Ureter (tissue), 1 donor: Measurements from ENCODE around the gene STX12. TPM values are rescaled to one million over a fixed set of nuclear protein-coding genes. Genes with fewer than 3 reads are reported as not detected.
A peak's percentile ranks its signal among the peaks of the same experiment; 100 is the strongest.
"Not testable (repeated sequence)": the region's sequence is repeated elsewhere in the genome, so short reads cannot be mapped to it uniquely, and the experiment has no call there.

ENCODE experiments used
- DNase-seq: peaks from one replicate; pipeline ENCODE4 v3.0.0-alpha.2; 2020; ENCODE audit warnings: low spot score
- total RNA-seq: library from RNA; stranded (reverse); gene quantifications from one replicate; pipeline ENCODE4 v1.2.4, GENCODE V29; 2023
- donor health status: DM: yes; HTN: yes; CAD: no.

The STX12 gene
- total RNA-seq, 1 donor from 2014 or later: 64.6 TPM

DNA sequence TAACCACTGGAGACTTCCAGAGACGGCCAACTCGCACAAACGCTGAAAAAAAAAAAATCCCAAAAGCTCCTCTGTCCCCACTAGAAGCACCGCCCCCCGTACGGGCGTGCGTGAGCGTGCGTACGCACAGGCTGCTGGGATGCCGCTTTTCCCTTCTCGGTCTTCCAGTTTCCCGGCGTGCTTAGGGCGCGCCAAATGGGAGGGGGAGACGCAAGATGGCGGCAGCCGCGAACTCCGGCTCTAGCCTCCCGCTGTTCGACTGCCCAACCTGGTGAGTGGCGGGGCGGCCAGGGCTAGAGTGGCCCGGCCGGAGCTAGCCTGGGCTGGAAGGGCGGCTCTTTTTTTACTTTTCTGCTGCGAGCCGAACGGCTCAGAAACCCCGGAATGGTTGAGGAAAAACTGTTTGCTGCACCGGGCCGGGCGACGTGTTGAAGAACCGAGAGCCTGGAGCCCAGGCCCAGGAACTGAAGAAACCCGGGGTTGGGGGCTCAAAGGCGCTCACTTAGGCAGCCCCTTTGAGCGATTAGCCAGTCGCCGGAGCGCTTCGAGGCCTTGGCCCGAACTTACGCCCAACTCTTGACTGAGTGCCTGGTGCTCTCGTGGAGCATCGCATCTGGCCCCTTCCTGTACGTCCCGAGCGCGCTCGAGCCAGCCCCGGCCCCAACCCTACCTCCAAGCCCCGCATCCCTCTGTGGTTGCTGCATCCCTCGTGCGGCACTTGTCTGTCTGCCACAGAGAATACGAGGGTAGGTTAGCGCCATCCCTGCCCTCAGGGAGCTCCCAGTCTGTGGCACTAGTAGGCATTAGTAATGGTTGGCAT, 57.8 kb downstream of the STX12 start, which contains the start of gene PPP1R8:
Gene PPP1R8 (plus strand): TSS at position 162 of the 820 bp plus-strand sequence. CDS start 54 bp downstream, at position 216.
- peak; percentile 94 for DNase-seq

DNA sequence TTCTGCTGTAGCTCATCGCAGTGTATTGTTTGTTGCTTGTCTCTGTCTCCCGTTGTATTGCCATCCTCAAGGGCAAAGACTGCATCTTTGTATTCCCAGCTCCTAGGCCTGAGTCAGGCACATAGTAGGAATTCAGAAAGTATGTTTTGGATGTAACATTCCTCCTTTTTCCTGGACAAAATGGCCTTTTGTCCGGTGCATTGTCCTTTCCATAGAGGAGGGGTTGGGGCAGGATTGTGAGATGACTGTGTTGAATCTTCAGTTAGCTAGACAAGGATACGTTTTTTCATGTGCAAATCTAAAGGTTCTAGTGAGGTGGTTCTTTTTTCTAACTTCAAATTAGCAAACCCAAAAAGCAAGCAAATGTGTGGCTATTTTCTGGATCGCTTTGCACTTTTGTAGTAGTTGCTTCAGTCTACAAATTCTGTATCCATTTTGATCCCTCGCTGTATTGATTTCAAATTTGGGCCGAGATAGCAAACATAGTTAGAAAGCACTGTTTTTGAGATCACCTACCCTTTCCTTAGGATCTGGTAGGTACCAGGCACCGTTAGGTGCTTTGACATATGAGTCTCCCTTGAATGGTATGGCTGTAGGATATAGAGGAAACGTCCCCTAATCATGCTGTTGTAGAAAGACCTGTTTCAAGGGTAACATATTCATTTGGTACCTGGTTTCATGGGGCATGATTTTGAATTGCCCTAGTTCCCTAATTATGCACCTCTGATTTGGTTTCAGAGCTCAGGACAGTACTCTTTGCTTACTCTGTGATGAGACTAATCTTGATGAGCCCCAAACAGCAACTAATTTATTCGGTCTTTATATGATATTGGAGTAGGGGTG, 58.8 kb downstream of the STX12 start:
- DNase-seq: no peak

DNA sequence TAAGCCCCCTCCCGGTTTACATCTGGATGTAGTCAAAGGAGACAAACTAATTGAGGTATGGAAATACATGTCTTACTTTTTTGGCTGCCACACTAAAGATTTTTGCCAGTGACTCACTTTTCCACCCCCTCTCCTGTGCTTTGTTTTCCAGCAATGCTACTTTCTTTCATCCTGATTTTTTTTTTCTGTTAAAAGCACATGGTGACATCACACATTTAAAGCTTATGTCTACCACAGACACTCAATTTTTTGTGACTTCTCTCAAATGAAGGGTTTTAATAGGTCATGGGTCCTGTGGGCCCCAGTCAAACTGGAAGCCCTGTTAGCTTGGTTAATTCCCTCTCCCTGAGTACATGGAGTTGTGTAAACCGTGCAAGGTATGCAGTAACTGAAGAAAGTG, 59.7 kb downstream of the STX12 start:
- no peak for DNase-seq

DNA sequence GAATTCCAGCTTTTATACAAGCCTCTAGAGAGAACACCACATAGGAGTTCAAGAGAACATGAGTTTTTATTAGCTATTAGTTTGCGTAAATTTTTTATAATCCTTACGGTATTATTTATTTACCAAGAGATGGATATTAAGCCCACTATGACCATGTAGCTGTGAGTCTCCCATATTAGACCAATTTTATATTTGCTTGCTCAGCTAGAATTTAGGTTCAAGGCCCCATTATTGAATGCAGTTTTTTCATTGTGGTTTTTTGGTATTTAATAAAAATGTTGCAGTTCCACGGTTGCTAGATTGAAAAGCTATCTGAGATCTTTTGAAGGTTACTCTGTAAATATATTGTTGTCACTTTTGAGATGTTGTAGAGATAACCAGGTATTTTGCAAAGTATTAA, 60.5 kb downstream of the STX12 start:
- DNase-seq: no peak

DNA sequence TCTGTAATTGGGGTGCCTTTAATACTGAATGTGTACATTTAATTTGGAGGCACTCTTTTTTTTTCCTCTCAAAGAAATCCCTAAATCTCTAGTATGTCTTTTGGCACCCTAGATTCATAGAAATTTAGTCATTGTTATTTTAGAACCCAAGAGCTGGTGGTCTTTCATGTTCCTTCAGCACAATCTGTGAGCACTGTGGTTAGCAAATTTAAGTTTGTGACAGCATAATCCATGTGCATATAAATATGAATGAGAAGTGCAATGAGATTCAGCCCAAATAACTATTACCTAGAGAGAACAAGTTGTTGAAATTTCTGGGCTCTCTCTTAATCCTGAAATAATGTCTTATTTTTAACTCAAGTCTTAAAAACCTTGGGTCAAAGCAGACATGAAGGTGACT, 62.0 kb downstream of the STX12 start:
- DNase-seq: no peak

DNA sequence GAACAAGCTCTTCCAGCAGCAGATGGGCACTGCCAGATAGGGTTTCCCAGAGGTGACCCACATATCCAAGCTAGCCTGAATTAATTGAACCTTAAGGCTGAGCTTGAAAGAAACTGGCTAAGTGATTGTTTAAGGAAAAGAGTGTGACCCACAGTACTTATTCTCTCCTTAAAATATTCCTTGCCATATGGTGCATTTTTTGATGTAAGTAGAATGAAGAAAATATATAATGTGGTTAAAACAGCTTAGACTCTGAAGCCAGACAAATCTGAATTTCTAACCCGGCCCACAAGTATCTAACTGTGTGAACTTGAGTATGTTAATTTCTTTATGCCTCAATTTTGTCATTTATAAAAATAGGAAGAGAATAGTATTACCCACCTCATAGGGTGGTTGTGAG, 62.5 kb downstream of the STX12 start:
- DNase-seq: no peak

DNA sequence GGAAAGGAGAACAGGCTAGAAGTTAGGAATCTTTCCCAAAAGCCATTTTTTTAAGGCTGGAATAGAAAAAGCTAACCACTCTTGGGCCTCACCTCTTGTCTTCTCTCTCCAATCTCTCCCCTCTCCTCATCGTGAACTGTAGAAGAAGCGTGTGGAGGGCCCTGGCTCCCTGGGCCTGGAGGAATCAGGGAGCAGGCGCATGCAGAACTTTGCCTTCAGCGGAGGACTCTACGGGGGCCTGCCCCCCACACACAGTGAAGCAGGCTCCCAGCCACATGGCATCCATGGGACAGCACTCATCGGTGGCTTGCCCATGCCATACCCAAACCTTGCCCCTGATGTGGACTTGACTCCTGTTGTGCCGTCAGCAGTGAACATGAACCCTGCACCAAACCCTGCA, 76.9 kb downstream of the STX12 start:
- no peak for DNase-seq

DNA sequence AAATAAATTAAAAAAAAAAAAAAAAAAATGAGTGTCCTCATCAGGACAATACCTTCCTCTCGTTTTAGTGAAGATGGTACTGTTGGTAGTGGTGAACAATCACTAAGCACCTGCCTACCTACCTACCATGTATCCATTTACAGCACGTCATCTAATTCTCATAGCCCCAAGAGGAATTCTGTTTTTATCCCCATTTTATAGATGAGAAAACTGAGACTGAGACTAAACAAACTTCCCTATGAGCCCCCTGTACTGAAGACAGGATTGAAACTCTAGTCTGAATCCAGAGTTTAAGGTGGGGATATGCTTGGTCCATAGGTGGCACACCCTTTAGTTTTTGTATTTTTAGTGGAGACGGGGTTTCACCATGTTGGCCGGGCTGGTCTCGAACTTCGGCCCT, 82.1 kb downstream of the STX12 start:
- DNase-seq: no peak

DNA sequence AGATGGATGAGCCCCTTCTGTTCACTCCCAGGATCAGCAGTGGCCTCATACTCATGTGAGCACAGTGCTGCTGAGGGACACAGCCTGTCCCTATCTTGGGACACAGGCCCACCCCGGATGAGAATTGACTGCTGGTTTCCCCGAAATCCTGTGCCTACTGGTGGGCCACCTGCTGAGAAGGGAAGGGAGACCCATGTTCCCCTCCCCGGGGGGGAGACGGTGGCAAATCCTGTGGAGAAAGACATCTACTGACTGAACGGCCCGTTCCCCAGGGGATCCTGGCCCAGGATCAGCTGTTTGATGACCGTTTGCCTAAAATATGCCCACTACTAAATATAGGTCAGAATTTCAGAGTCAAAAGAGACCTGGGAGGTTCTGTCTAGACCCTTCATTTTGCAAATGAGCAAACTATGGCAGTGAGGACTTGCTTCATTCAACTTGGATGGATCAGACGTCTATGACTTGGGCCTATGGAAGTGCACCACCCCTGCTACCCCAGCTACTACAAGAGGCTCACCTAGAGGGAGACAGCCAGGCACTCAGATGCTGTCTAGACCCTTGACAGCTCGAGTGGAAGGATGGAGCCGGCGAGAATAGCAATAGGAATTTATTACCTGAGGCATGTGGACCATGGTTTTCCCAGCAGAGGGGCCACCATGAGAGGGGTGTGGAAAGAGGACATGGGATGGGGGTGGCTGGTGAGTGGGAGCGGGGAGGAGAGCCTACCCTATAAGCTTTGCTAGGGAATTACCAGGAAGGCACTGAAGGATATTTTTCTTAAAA, 83.7 kb downstream of the STX12 start:
- DNase-seq: no peak

DNA sequence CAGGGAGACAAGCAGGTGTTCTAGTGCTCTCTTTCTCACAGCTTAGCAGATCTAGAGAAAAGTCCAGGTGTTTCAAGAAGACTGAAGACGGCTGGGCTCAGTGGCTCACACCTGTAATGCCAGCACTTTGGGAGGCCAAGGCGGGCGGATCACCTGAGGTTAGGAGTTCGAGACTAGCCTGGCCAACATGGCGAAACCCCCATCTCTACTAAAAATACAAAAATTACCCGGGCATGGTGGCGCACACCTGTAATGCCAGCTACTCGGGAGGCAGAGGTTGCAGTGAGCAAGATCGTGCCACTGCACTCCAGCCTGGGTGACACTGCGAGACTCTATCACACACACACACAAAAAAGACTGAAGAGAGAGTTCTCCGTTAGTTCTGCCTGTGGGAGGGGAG, 84.5 kb downstream of the STX12 start:
- not testable (repeated sequence) for DNase-seq

DNA sequence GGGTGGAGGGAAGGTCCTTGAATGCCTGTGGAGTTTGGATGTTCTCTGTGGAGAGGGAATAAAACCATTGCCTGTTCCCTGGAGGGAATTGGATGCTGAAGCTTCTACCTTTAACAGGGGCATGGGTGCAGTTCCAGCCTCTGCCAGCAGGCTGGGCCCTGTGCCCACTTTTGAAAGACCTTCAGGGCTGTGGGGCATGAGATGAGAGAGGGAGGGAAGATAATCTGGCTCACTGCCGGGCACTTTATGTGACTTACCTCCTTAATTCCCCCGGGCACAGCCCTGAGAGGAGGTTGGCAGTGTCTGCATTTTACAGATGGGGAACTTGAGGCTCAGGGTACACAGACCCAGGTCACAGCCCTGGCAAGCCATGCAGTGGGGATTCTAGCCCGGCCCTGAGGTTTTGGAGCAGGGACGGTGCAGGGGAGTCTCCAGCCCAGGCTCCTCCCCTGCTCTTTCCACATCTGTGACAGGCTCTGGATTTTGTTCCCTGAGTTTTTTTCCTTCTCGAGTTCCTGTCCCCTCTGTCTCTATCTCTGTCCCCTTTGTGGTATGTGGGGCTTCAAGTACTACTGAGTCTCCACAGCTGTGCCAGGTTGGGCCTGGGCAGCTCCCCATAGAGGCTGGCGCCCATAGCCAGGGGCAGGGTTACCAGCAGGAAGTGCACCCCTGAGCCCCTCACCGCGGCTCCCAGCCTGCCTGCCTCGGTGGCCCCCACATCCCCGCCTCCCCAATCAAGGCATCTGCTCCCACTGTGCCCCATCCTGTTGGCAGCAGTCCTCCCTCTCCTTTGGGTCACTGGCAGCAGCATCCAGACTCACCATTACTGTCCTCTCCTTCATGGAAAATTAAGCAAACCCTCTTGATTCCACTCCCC, 85.3 kb downstream of the STX12 start:
- DNase-seq: peak; percentile 88

DNA sequence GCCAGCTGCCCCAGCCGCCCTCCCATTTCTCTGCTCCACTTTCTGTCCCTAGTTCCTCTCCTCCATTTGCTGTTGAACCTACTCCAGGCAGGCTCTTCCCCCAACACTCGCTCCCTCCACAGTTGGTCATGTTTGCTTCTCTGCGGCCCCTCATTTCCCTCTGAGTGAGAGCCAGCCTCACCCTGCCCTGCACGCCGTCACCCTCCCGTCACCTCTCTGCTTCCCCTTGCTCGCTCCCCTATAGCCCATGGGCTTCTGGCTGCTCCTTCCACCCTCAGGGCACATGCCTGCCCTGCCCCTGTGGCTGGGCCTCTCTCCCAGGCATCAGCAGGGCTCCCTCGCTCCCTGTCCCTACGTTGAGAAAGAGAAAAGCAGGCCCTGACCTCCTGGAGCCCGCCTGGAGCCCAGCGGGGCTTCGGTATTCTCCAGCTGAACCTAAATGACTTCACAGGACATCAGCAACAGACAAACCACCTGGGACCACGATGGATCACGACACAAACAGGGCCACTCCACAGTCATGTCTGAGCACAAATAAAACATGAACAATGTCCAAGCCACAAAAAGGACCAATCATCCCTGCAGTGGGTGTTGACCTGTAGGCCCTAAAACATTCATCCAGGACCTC, 86.0 kb downstream of the STX12 start:
- DNase-seq: no peak

DNA sequence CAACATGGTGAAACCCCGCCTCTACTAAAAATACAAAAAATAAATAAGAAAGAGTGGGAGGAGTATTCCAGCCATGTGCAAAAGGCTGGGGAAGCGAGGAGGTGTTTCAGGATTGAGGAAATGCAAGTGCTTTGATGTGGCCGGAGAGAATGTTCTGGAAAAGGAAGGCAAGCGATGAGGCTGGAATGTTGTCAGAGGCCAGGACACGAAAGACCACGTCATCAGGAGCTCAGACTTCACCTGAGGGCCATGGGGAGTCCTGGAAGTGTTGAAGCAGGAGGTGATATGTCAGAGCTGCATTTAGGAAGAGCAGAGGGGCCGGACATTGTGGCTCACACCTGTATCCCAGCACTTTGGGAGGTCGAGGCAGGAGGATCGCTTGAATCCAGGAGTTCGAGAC, 88.4 kb downstream of the STX12 start:
- DNase-seq: no peak

DNA sequence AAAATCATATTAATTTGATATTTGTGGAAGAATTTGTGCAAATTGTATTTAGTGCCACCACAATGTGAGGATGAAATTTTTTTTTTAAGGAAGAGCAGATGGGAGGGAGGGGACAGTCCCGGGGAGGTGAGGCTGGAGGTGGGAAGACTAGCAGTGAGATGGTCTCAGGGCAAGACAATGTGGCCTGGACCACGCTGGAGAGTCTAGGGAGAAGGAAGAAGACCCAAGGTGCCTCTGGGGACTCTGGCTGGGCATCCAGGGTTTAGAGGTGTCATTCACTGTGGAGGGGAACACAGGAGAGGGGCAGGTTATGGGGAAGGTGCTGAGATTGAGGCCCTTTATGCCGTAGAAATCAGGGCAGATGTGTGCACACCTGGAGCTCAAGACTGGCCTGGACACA, 89.0 kb downstream of the STX12 start:
- no peak for DNase-seq

DNA sequence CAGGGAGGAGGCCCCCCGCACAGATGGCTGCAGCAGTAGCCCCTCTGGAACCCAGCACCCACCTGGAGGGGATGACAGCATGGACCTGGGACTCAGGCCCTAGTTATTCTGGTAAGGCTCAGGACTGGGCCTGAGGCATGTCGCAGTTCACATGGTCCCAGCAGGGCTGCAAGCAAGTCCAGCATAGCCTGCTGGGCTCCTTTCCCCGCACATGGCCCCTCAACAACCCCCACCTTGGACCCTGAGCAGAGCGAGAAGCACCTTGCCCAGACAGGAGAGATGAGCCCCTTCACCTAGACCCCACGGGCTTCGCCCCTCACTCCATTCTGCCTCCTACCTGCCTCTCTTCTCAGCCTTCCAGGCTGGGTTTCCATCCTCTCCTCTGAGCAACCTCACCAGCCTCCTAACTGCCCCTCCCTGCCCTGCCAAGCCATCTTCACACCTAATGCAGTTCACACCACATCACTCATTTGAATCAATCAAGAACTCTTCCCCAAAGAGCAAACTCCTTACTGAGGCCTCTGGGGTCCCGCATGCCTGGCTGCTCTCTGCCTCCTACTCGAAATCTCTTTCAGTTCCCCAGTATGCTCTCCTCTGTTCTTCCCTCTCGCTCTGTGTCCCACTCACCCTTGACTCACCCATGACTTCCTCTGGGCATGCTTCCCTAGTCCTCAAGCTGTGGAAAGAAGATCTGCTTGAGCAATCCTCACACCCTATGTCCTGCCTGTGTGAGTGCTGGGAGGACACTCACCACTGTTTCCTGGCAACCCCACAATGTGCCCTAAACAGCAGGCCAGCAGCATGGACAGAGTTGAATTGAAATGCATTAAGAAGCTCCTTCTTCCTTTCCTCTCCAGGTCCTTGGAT, 89.9 kb downstream of the STX12 start:
- DNase-seq: no peak

DNA sequence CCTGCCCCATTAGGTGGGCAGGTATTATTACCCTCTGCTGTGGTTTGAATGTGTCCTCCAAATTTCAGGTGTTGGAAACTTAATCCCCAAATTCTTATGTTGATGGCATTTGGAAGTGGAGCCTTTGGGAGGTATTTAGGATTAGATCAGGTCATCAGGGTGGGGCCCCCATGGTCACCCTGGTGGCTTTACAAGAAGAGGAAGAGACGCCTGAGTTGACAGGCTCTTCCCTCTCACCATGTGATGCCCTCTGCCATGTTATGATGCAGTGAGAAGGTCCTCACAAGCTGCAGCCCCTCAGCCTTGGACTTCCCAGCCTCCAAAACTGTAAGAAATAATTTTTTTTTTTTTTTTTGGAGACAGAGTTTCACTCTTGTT, 90.5 kb downstream of the STX12 start:
- no peak for DNase-seq

DNA sequence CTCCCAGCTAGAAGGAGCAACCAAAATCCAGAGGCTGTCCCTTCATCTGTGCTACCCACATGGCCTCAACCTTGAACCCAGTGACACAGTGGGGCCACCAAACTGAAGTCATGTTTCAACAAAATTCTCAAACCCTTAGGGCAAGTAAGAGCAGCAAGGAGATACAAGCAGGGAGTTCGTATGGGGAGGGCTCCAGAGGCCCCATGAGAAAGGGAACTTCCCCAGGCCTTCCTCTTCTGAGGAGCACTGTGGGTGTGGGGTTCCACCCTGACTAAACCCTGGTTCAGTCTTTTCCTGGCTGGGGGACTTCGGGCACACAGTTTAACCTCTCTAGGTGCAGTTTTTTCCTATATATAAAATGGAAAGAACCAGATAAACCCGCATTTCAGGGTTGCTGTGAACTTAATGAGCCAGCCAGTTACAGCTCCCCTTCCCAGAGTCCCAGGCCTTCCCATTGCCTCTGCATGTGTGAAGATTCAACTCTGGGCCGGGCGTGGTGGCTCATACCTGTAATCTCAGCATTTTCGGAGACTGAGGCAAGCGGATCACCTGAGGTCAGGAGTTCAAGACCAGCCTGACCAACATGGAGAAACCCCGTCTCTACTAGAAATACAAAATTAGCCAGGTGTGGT, 91.4 kb downstream of the STX12 start:
- no peak for DNase-seq

DNA sequence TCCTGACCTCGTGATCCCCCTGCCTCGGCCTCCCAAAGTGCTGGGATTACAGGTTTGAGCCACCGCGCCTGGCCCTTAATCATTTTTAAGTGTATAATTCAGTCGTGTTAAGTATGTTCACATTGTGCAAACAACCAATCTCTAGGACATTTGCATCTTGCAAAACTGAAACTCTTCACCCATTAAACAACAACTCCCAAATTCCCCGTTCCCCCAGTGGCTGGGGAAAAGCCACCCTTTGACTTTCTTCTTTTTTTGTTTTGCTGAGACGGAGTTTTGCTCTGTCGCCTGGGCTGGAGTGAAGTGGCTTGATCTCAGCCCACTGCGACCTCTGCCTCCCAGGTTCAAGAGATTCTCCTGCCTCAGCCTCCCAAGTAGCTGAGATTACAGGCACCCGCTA, 92.8 kb downstream of the STX12 start:
- DNase-seq: no peak

DNA sequence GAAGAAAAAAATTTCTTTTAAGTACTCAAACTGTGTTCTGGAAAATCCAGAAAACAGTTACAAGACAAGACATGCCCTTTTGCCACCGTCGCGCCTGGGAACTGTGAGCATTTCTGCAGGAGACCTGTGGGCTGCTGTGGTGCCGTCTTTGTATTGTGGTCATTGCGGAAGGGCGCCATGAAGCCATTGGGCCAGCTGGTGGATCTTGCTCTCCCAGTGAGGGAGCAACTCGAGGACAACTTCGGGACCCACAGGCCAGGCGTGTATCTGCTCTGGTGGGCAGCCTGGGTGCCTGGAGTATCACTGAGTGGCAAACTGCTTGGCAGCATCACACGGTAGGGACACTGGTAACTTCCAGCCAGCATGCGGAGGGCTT, 95.5 kb downstream of the STX12 start:
- no peak for DNase-seq
